HG03442 (cell line): ENCODE measurements around the gene ZNF324.
"Not testable (repeated sequence)": the region's sequence is repeated elsewhere in the genome, so short reads cannot be mapped to it uniquely, and the experiment has no call there.

Experiments used
- ATAC-seq: cut with Tn5 transposase; IDR thresholded peaks from one replicate; pipeline ENCODE4 v1.9.1; 2021; ENCODE audit warnings: mild to moderate bottlenecking, moderate library complexity; ENCODE audit not compliant: unreplicated experiment

ZNF324 gene

DNA sequence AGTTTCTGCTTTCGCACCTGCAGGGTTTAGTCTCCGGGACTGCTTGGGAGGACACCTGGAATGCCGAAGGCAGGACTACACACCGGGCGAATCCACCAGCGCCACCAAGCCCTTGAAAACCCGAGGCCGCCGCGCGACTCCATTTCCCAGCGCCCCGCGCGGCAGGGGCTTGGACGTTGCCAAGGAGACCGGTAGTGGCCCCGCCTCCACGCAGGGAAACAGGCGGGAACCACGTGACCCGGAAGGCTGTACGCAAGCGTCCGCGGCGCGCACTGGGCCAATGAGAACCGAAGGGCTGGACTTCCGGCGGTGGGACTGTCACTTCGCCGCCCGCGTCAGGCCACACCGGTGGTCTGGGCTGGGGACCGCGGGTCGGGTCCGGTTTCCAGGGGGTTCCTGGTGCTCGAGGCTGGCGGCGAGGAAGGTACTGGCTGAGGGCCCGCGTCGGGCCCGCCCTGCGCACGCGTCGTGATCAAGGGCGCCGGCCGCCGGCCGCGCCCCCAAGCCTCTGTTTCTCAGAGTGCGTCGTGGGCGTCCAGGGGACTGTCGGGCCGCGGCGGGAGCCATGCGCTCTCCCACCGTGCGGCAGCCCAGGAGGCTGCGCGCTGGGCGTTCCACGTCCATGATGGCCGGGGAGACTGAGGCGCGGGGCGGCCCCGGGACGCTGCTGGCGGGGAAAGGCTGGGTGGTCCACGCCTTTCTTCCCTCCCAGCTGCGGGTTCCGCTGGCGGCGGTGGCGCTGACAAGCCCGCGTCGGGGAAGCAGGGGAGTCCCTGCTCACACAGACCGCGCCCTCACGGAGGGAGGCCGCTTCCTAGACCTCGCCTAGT is at the start of gene ZNF324:
Gene ZNF324 (plus strand): TSS at position 321 of the 830 bp plus-strand sequence. CDS start 2,106 bp downstream, outside the sequence.
- peak; percentile 85 for ATAC-seq

DNA sequence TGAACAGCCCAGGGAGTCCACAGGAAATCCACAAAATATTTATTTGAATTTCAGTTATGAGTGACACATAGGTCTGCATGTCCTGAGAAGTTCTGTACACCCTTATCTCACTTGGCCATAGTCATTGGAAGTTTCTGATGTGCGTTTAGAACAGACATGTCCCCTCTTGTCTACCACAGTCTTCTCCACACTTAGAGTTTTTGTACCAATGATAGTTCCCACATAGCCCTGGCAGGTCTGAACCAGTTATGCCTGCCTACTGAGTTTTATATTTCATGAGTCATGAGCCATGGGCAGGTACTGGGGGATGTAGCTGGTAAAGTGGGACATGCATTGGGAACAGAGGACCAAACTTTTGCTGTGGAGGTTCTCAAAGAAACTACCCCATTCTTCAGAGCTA is 38.3 kb upstream of the ZNF324 start:
- ATAC-seq, result no peak

DNA sequence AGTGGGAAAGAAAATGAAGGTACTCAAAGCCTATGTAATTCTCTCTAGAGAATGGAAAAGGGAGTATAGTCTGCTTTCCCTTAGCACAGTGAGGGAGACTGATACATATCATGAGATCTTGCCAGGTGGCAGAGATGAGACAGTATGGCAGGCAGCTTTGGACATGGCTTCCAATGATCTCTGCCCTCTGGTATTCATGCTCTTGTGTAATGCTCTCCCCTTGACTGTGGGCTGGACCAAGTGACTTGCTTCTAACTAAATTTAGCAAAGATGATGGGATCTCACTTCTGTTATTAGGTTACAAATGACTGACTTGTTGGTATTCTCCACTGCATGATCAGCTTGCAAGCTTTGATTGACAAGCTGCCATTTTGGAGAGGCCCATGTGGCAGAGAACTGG is 37.1 kb upstream of the ZNF324 start:
- ATAC-seq, result no peak

DNA sequence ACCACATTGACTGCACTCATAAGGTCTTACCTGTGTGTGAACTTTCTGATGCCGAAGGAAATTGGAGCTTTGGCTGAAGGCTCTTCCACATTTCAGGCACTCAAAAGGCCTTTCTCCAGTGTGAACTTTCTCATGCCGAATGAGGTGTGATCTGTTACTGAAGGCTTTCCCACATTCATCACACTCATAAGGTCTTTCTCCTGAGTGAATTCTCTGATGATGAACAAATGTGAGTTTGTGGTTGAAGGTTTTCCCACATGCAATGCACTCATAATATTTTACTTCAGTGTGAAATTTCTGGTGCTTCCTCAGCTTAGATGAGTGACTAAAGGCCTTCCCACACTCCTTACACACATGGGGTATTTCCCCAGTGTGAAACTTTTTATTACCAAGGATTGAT is 32.7 kb upstream of the ZNF324 start:
- ATAC-seq, result no peak

DNA sequence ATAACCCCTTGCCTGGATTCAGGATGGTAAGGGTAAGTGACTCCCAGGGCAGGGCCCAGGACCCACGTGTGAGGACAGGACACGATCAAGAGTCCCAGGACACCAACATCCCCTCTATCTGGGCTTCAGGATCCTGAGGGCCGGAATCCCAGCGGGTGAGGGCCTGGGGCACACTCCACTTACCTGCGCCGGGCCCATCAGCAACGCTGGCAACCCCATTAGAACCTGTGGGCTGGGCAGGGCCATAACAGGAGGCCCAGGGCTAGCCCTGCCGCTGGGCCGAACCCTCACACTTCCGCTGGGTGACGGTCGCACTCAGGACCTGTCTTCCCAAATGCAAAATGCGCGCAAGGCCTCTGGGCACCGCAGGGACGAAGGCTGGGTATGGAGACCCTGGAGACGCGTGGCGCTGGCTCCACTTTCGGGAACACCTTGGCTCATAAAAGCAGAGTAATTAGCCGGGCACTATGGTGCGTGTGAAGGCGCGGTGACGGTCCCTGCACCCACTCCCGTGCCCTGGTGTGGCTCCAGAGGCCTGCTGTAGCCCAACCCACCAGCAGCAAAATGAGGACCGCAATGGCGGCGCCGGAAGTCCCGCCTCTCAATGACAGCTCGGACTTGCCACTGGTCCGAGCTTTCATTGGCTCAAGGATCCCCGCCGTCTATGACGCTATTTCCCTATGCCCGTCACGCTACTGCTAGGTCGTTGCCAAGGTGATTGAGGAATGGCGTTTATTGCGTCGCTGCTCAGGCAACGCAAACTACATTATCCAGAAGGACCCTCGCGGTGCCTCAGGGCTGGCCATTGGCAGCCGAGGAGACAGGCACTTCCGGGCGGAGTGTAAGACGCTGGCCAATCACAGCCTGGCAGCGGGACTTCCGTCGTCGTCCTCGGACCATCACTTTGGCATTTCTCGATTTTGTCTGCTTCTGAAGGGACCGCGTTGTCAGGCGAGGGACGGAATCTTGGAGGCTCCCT is 27.0 kb upstream of the ZNF324 start, which contains the start of gene ZNF132:
Gene ZNF132 (minus strand): TSS at position 578 of the 979 bp plus-strand sequence. CDS start 332 bp downstream, at position 246.
- peak; percentile 95 for ATAC-seq

DNA sequence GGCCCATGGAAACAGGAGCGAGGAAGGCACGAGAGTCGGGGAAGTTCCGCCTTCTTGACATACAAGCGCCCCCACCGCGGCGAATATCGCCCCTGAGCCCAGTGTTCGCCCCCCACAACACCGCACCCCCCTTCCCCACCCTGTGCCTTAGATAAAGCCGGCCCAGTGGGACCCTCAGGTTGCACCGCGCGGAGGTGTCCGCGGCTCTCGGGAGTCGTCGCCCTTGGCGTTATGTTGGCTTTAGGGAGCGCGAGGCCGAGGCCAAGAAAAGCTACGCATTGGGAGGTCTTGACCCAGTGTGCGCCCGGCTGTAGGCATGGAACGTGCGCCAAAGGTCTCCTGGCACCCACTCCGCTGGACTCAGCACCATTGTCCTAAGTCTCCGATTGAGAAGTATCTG is 26.3 kb upstream of the ZNF324 start:
- no peak for ATAC-seq

DNA sequence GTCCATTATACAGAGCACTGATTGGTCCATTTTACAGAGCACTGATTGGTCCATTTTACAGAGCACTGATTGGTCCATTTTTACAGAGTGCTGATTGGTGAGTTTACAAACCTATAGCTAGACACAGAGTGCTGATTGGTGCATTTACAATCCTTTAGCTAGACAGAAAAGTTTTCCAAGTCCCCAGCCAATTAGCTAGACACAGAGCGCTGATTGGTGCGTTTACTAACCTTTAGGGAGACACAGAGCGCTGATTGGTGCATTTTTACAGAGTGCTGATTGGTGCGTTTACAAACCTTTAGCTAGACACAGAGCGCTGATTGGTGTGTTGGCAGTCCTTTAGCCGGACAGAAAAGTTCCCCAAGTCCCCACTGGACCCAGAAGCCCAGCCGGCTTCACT is 23.9 kb upstream of the ZNF324 start:
- ATAC-seq, result not testable (repeated sequence)

DNA sequence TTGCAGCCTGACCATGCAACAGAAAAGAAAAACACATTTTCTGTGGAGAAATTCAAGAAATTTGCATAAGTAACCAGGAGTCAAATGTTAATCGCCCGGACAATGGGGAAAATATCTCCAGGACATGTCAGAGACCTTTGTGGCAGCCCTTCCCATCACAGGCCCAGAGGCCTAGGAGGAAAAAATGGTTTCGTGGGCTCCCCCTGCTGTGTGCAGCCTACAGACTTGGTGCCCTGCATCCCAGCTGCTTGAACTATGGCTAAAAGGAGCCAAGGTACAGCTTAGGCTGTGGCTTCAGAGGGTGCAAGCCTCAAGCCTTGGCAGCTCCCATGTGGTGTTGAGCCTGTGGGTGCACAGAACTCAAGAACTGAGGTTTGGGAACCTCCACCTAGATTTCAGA is 18.0 kb upstream of the ZNF324 start:
- ATAC-seq, result not testable (repeated sequence)

DNA sequence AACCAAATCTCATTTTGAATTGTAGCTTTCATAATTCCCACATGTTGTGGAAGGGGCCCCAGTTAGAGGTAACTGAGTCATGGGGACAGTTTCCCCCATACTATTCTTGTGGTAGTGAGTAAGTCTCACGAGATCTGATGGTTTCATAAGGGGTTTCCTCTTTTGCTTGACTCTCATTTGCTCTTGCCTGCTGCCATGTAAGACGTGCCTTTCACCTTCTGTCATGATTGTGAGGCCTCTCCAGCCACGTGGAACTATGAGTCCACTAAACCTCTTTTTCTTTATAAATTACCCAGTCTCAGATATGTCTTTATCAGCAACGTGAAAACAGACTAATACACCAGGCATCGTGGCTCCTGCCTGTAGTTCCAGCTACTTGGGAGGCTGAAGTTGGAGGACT is 16.9 kb upstream of the ZNF324 start:
- not testable (repeated sequence) for ATAC-seq

DNA sequence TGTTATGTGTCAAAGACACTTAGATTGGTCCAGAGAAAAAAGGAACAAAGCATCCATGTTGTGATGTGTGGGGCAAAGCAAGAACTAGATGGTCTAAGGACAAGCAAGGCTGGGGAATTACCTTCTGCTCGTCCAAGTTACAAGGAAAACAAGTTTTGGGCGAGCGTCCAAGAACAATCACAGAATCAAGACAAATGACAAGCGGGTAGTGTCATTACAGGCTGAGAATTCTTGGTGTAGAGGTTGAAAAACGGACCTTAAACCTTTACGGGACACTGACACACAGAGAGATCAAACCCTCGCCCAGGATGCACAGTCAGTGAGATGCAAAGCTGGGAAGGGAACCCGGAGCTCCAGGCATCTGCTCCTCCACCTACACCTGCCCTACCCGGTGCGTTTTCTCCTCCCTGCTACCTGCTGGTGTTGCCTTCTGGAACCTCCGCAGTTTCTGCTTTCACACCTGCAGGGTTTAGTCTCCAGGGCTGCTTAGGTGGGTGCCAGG is 16.0 kb upstream of the ZNF324 start:
- peak; percentile 11 for ATAC-seq

DNA sequence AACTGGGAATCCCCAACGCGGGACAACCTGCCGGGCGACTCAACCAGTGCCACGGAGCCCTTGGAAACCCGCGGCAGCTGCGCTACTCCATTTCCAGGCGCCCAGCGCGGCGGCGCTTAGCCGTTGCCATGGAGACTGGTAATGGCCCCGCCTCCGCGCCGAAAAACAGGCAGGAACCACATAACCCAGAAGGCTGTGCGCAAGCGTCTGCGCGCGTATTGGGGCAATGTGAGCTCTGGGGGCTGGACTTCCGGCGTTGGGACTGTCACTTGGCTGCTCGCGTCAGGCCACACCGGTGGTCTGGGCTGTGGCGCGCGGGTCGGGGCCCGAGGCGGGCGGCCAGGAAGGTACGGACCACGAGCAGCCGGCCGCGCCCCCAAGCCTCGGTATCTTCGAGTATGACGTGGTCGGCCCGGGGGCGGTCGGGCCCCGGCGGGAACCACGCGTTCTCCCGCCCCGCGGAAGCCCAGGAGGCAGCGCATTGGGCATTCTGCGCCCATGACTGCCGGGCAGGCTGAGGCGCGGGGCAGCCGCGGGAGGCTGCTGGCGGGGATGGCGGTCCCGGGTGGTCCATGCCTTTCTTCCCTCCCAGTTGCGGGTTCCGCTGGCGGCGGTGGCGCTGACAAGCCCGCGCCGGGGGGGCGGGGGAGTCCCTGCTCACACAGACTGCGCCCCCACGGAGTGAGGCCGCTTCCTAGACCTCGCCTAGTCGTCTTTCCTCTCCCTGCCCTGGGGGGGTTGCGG is 15.3 kb upstream of the ZNF324 start, which contains the start of gene ZNF324B:
Gene ZNF324B (plus strand): TSS at position 265 of the 744 bp plus-strand sequence. CDS start 2,080 bp downstream, outside the sequence.
- peak; percentile 87 for ATAC-seq

DNA sequence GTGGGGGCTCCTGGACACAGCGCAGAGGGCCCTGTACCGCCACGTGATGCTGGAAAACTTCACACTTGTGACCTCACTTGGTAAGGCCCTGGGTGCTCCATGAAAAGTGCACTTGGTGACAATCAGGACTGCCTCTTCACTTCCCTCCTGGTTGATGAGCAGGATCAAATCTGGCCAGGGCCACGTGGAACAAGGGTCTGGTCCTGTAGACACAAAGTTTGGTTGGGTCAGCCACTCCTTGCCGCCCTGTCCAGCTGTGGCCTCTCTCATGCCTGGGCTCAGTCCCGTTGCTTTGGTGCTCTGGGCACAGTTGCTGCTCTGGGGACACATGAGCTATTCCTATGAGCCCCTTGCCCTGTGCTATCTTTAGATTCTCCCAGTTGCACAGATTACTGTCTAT is 13.1 kb upstream of the ZNF324 start:
- ATAC-seq, result no peak

DNA sequence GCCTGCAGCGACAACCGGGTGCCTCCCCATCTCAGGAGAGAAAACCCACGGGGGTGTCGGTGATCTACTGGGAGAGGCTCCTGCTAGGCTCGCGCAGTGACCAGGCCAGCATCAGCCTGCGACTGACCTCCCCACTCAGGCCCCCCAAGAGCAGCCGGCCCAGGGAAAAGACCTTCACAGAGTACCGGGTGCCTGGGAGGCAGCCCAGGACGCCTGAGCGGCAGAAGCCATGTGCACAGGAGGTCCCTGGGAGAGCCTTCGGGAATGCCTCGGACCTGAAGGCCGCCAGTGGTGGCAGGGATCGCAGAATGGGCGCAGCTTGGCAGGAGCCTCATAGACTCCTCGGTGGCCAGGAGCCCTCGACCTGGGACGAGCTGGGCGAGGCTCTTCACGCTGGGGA is 11.6 kb upstream of the ZNF324 start:
- ATAC-seq, result no peak

DNA sequence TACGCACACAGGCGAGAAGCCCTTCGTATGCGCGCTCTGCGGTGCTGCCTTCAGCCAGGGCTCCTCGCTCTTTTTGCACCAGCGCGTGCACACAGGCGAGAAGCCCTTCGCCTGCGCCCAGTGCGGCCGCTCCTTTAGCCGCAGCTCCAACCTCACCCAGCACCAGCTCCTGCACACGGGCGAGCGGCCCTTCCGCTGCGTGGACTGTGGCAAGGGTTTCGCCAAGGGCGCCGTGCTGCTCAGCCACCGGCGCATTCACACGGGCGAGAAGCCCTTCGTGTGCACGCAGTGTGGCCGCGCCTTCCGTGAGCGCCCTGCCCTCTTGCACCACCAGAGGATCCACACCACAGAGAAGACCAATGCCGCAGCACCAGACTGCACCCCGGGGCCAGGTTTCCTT is 10.8 kb upstream of the ZNF324 start:
- ATAC-seq, result no peak

DNA sequence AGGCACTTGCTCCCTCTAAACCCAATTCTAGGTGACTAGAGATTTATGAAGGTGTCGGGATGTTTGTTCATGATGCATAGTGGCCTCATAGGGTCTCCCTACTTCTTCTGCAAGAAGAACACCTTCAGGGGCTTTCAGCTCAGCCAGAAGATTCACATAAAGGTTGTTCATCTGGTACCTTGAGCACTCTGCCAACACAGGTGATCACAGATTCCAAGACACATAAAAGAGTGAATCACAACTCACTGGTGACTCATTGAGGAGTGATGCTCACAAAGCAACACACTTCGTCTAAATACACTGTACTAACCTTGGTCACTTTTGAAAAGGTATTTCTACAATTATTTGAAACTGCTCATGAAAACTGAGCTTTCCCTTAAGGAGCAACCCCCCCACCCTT is 6.8 kb upstream of the ZNF324 start:
- ATAC-seq, result no peak

DNA sequence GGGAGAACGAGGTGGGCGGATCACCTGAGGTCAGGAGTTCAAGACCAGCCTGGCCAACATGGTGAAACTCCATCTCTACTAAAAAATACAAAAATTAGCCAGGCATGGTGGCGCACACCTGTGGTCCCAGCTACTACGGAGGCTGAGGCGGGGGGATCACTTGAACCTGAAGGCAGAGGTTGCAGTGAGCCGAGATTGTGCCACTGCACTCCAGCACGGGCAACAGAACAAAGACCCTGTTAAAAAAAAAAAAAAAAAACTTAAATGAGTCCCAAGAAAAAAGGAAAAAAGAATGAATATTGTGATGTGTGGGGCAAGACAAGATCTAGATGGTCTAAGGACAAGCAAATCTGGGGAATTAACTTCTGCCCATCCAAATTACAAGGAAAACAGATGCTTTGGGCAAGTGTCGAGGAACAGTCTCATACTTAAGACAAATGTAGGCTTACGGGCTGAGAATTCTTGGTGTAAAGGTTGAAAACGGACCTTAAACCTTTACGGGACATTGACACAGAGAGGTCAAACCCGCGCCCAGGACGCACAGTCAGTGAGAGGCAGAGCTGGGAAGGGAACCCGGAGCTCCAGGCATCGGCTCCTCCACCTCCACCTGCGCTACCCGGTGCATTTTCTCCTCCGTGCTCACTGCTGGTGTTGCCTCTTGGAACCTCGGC is 656 bp upstream of the ZNF324 start:
- ATAC-seq, result peak; percentile 17

DNA sequence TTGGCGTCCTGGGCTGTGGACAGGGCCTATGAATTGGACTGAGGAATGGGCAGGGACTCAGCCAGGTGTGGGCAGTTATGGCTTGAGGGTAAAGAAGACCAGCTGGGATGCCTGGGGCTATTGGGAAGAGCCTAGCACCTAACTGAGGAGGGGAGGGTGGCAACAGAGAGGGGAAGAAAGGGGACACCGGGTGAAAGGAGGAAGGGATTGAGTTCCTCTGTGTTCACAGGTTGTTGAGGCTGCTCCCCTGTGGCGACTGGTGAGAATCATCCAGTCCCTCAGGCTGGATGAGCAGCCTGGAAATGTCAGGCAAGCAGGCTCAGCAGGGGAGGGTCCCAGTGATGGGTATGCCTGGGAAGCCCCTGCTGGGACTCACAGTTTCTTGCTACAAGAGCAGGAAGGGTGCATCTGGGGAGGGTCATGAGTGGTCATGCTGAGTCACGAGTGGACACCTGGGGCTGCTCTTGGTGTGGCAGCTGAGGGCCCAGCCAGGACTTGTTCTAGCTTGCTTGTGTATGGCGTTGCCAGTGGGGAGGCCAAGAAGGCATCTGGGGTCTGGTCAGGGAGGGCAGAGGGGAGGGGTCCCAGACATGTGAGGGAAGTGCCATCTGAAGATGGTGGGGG is 1.4 kb downstream of the ZNF324 start:
- no peak for ATAC-seq

DNA sequence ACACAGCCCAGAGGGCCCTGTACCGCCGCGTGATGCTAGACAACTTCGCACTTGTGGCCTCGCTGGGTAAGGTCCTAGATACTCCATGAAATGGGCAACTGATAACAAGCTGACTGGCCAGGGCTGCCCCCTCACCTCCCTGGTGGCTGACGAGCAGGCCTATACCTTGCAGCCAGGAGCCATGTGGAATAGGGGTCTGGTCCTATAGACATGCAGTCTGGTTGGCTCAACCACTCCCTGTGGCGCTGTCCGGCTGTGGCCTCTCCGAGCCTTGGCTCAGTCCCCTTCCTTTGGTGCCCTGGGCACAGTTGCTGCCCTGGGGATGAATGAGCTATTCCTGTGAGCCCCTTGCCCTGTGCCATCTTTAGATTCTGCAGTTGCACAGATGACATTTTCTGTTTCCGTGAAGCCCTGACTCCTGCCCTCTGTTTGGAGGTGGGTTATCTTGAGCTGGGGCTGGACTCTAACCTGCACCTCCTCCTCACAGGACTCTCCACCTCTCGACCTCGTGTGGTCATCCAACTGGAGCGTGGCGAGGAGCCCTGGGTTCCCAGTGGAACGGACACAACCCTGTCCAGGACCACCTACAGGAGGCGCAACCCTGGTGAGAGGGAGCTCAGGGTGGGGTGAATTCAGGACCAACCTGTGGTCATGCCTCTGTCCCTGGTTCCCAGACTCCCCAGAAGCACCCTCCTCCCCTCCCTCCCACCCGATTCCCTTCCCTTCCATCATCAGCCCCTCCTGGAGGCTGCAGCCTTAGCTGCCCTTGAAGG is 2.5 kb downstream of the ZNF324 start:
- ATAC-seq, result no peak
